Activated CD4-positive, CD25-positive, alpha-beta regulatory T cell (primary cell): ENCODE results near the gene FDXACB1.
"Not testable (repeated sequence)": the region's sequence is repeated elsewhere in the genome, so short reads cannot be mapped to it uniquely, and the experiment has no call there.

Source experiments
- DNase-seq, 4 experiments: peaks; one replicate each; lab custom pipeline; 2025; lab: John Stamatoyannopoulos, UW

FDXACB1 gene

DNA sequence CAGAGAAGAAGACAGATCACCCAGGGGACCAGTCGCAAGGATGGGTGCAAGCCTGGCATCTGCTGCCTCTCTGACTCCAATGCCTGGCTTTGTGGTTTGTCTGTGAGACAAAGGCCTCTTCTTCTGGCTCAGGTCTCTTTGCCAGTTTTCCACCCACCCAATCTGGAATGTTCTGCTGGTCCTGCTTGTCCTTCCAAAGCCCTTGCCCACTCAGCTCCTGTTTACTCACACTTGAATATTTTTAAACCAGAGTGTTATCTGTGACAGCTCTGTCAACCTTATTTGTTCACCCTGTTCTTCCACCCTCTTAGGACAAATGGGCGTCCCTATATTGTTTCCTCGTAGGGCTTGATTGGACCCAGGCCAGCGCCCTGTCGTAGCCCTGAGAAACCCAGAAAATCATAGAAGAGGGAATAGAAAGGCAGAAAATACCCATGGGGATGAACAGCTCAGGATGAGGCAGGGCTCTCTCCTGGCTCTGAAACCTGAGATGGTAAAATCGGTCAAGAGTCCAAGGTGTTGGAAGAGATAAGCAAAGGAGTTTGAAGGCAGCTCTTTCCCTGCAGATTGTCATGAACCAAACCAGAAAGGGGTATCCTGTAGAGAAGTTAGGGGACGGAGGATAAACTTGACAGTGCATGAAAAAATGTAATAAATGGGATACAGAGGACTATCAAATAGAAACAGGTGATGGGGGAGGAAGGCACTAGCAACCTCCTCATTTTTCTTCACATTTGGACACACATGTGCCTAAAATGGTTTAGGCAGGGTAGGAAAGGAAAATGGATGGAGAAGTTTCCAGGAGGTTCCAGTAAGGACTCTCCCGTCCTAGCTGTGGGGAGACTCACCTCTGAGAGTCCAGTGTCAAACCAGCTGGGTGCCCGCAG lies 32.0 kb upstream of the FDXACB1 start:
- DNase-seq, result no peak

DNA sequence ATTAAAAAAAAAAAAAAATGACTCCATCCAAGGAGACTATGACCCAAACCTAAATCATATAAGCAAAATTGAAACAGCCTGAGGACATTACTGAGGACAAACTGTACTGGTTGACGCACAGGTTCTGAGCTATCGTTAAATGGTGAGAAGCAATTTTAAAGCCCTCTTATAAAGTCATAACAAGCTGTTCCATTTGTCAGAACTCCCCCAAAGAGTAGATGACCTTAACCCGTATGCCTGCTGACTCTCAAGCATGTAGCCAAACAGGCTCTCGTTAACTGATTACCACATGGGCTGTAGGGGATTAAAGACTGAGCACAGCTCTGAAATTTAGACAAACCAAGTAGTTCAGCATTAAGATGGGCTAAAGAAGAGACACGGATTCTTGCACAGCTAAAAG lies 30.4 kb upstream of the FDXACB1 start:
- DNase-seq, result no peak

DNA sequence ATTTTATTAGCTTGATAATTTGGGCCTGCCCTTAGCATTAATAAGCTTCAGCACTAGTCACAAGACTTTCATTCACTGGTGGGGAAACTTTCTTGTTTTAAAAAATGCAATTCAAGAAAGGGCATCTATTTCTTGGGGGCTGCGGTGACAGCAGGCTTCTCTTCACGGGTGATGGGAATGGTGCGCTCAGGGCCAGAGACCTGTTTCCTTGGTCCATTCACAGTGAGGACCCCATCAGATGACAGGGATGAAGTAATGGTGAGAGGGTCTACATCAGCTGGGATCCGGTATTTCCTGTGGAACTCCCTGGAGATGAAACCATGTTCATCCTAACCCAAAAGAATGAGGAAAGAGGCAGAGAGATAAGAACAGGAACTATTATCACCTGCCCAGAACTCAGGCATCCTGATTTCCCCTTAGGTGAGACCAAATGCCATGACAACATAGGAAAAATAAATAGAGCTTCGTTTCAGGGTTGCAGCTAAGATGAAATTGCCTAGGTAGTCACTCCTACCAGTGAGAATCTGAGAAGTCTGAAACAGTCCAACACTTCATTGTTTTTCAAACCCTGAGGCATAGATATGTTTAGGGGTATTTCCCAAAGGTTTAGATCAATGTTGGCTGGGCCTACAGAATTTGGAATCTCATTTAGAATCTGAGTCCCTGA lies 29.8 kb upstream of the FDXACB1 start:
- DNase-seq, result no peak

DNA sequence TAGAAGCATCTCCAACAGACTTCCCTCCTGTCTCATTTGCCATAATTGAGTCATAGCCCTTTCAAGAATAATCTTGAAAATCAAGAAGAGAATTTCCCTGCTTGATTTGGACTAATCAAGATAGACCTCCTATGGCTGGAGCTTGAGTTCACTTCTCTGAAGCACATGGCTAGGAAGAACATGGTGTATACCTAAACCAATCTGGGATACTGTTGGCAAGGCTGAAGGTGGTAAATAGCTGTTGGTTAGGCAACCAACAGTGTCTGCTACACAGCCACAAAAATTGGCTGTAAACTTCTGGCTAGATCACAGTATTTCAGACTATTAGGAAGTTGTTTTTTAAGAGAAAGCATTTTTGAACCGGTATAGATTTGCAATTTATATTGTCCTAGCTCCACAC lies 27.7 kb upstream of the FDXACB1 start:
- no peak for DNase-seq

GRCh38 chr11:111905411-111905810 lies 26.4 kb upstream of the FDXACB1 start:
- no peak for DNase-seq

DNA sequence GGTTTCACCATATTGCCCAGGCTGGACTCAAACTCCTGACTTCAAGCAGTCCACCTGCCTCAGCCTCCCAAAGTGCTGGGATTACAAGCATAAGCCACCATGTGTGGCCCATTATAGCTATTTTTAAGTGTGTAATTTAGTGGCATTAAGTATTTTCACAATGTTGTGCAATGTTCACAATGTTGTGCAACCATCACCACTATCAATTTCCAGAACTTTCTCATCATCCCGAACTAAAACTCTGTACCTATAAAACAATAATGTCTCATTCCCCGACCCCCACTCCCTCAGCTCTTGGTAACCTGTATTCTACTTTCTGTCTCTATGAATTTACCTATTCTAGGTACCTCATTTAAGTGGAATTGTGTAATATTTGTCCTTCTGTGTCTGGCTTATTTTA lies 7.9 kb upstream of the FDXACB1 start:
- no peak for DNase-seq

DNA sequence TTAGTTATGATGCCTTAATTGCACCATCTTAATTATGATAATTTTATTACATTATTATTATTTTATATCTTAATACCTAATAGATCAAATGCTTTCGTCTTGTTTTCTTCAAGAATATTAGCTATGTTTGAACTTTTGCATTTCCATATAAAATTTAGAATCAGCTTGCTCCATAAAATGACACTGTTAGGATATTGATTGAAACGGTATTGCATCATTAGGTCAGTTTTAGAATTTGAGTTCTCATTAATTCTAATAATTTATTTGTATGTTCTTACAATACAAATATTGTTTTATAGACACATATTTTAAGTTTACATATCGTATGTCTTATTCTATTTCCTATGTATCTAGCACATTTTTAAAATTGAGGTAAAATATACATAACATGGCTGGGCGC lies 7.1 kb upstream of the FDXACB1 start:
- DNase-seq, result no peak

DNA sequence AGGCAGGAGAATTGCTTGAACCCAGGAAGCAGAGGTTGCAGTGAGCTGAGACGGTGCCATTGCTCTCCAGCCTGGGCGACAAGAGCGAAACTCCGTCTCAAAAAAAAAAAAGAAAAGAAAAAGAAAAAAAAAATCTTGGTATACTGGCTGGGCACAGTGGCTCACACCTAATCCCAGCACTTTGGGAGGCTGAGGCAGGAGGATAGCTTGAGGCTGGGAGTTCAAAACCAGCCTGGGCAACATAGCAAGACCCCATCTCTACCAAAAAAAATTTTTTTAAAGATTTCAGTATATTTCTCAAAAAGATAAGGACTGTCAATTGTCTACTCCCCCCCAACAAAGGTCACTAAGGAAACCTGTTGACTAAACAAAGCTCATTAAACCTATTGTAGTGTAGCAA lies 6.1 kb upstream of the FDXACB1 start:
- not testable (repeated sequence) for DNase-seq

- DNase-seq, result no peak
Measured at GRCh38 chr11:111882202-111882601, 3.2 kb upstream of the FDXACB1 start.

GRCh38 chr11:111879637-111879960 lies 634 bp upstream of the FDXACB1 start:
- DNase-seq, result no peak

DNA sequence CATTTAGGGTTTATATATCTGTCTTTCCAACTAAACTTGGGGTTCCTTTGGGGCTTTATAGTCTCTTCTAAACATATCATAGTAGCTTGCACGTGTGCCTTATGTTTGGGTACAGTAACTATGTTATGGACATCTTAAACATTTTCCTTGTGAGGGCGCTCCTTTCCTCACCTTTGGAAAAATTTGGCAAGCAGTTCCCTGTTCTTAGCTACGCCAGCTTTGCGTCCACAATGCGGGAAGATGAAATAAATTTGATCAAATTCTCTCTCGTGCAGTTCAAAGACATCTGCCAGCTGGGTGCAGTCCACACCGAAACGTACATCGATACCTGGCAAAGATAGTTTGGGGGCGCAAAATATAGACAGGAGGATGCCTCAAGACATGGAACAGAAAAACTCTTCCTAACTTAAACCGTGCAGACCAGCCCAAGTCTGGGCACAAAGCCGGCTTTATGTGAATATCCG lies 548 bp downstream of the FDXACB1 start:
- no peak for DNase-seq

DNA sequence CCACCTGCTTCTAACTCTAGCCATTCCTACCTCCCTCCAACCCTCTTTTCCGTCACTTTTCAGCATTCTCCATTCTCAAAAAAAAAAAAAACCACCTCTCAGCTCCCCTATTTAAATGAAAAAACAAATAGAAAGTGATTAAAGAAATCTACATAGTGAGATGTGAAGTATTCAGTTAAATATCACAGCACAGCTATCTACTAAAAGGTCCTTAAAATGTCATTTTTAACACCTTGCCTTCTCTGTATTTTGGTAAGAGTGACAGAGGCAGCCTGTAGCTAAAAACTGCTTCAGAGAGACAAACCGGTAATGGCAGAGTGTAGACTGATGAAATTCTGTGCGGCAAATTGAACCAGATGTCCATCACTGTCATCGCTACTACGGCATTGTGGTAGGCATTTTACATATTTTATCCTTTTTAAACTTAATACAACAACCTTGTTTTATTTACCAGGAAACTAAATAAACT lies 7.2 kb downstream of the FDXACB1 start:
- no peak for DNase-seq

- DNase-seq, result peak; percentile 70 to 89 (median 82)
Measured at GRCh38 chr11:111870886-111871692, 7.9 kb downstream of the FDXACB1 start, which contains the start of gene ALG9. TSS of gene ALG9 (minus strand) at chr11:111871581. CDS start at chr11:111871482, 99 bp downstream.

- no peak for DNase-seq
Measured at GRCh38 chr11:111870522-111870885, 8.5 kb downstream of the FDXACB1 start.

- no peak for DNase-seq
Measured at GRCh38 chr11:111870113-111870512, 8.9 kb downstream of the FDXACB1 start.

DNA sequence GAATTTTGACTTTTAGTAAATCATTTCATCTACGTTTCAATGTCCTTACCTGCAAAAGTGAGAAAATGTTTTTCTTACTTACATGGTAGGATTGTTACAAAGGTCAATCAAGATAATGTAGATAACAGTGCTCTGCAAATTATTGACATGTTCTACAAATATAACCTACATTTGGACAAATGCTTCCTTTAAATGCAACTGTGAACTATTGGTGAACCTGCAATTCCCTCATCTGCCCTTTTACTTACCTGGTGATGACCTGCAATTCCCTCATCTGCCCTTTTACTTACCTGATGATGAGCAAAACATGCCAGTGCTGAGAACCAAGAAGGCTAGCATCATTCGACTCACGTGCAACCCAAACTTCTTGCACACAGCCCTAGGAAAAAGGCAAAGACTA lies 18.7 kb downstream of the FDXACB1 start:
- DNase-seq, result no peak

DNA sequence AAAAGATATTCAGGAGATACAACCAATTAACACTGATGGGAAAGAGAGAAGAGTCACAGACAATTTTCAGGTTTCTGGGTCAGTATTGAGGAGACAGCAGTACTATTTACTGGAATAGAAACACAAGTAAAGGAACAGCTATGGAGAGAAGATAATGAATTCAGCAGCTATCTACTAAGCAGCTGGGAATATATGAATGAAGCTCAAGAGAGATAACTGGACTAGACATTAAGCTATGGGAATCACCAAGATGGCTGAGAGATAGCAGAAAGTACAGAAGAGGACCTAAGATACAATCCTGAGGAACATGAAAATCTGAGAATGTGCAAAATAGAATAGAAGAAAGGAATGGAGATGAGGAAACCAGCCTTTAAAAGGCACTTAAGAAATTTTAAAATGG lies 23.5 kb downstream of the FDXACB1 start:
- no peak for DNase-seq

DNA sequence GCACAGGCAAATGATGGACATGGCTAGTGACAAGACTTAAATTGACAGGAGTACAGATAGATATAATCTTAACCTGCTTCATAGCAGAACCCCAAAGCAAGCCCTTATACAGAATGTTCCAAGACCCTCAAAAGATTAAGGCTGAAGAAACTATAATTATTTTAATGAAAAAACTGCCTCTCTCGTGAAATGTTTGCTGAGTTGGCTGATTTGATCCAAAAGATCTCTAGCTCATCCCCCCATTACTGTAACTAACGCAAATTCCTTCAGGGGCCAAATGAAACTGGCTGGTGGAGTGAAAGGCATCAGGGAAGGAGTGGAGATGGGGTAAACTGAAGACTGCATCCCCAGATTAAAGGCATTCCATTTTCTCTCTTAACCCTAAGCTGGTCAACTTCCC lies 26.9 kb downstream of the FDXACB1 start:
- no peak for DNase-seq

- DNase-seq, result no peak
Measured at GRCh38 chr11:111851636-111852035, 27.3 kb downstream of the FDXACB1 start.

- no peak for DNase-seq
Measured at GRCh38 chr11:111851067-111851466, 27.9 kb downstream of the FDXACB1 start.

DNA sequence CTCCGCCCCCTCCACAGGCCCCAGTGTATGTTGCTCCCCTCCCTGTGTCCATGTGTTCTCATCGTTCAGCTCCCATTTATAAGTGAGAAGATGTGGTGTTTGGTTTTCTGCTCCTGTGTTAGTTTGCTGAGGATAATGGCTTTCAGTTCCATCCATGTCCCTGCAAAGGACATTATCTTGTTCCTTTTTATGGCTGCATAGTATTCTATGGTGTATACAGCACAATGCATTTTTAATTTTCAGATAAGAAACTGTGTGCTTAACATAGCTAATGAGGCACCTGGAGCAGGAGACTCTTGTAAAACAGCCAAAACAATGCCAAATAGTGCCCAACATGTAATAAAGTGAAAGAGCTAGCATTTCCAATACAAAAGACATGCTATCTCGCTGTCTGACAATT lies 29.3 kb downstream of the FDXACB1 start:
- DNase-seq, result no peak

DNA sequence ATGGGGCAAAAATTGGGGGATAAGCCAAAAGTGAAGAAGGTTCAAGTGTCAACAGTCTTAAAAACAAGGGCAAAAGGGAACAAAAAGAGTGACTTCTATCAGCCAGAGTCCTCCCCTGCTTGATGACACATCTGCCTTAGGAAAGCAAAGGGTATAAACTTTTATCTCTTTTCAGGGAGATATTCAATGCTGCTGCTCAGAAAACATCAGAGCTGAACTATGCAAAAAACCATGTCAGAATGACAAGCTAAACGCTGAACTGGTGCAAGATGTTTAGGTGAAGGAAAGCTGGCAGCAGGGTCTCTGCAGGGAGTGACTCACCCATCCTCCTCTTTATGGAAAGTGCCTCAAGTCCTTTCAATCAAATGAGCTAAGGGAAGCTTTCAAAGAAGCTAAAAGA lies 32.3 kb downstream of the FDXACB1 start:
- no peak for DNase-seq

DNA sequence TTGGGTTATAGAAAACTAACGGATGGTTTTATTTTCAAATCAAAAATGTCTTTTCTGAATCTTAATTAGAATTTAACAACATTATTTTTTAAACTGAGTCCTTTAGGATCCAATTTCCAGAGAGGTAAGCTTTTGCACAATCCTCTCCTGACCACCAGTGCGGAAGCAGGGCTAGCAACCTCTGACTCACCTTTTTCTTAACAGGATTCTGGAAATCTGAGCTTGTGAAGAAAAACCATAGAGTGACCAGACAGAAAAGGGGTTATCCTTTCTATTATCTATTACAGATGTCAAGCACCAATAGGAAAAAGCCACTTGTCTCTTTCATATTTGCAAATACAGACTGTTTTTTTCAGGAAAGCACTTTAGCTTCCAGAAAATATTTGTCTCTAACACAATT lies 32.9 kb downstream of the FDXACB1 start:
- no peak for DNase-seq
